CD8-positive, alpha-beta memory T cell (primary cell): ENCODE results near the gene SCEL. TPM values are rescaled to one million over a fixed set of nuclear protein-coding genes. Genes with fewer than 3 reads are reported as not detected.
A peak's percentile ranks its signal among the peaks of the same experiment; 100 is the strongest.
"Not testable (repeated sequence)": the region's sequence is repeated elsewhere in the genome, so short reads cannot be mapped to it uniquely, and the experiment has no call there.

ENCODE experiments used
- CTCF ChIA-PET: fragments of 350-600 bp; sonication (Branson Sonifier 250); formaldehyde crosslinking; loops from one replicate; lab custom pipeline; 2021; ENCODE audit warnings: antibody characterized with exemption; lab: Charles Lee
- POLR2A ChIA-PET: fragments of 350-600 bp; sonication (Branson Sonifier 250); formaldehyde crosslinking; loops from one replicate; lab custom pipeline; 2021; ENCODE audit warnings: antibody characterized with exemption; lab: Charles Lee
- DNase-seq, 5 donors: peaks; one replicate each; pipeline versions ENCODE4 v3.0.0 to v3.0.0-alpha.2; 2020 to 2022; ENCODE audit warnings: mixed read lengths in 1 of 5
- H3K27ac ChIP-seq: one replicate; pipeline ENCODE4 v1.7.0; 2013; ENCODE audit warnings: low read depth, mild to moderate bottlenecking, low read length, moderate library complexity
- H3K27me3 ChIP-seq: 2 replicates; pipeline ENCODE4 v1.7.0; 2013; ENCODE audit warnings: low read length, mild to moderate bottlenecking; ENCODE audit not compliant: insufficient read depth, poor library complexity, severe bottlenecking
- H3K36me3 ChIP-seq: 2 replicates; pipeline ENCODE4 v1.7.0; 2013; ENCODE audit warnings: mild to moderate bottlenecking, low read length, moderate library complexity; ENCODE audit not compliant: insufficient read depth
- H3K4me1 ChIP-seq: 2 replicates; pipeline ENCODE4 v1.7.0; 2013; ENCODE audit warnings: mild to moderate bottlenecking, low read length, moderate library complexity; ENCODE audit not compliant: insufficient read depth
- H3K4me3 ChIP-seq: 2 replicates; pipeline ENCODE4 v1.7.0; 2013; ENCODE audit warnings: mild to moderate bottlenecking, low read length
- H3K9me3 ChIP-seq: 2 replicates; pipeline ENCODE4 v1.7.0; 2013; ENCODE audit warnings: mild to moderate bottlenecking, low read length
- H3K27ac Mint-ChIP-seq, 8 donors: one replicate each; pipeline ENCODE4 v1.8.0; 2020 to 2021; ENCODE audit warnings: mixed read lengths in 8 of 8, mild to moderate bottlenecking in 6 of 8, inconsistent platforms in 3 of 8, moderate library complexity in 3 of 8
- H3K27me3 Mint-ChIP-seq, 2 donors: one replicate each; pipeline ENCODE4 v1.8.0; 2020 to 2021; ENCODE audit warnings: mixed read lengths in 2 of 2, mild to moderate bottlenecking in 1 of 2, moderate library complexity in 1 of 2
- H3K36me3 Mint-ChIP-seq, 3 donors: one replicate each; pipeline ENCODE4 v1.8.0; 2020 to 2021; ENCODE audit warnings: mixed read lengths in 3 of 3, inconsistent platforms in 1 of 3, mild to moderate bottlenecking in 1 of 3
- H3K4me1 Mint-ChIP-seq, 3 donors: one replicate each; pipeline ENCODE4 v1.8.0; 2020 to 2021; ENCODE audit warnings: mixed read lengths in 3 of 3, inconsistent platforms in 1 of 3, mild to moderate bottlenecking in 1 of 3
- H3K4me3 Mint-ChIP-seq, 7 donors: one replicate each; pipeline ENCODE4 v1.8.0; 2020 to 2021; ENCODE audit warnings: mixed read lengths in 7 of 7, mild to moderate bottlenecking in 6 of 7, moderate library complexity in 4 of 7, inconsistent platforms in 2 of 7
- H3K9me3 Mint-ChIP-seq, 5 donors: one replicate each; pipeline ENCODE4 v1.8.0; 2020 to 2022; ENCODE audit warnings: mixed read lengths in 5 of 5, mild to moderate bottlenecking in 3 of 5, moderate library complexity in 2 of 5, inconsistent platforms in 1 of 5
- polyA plus RNA-seq: library from polyadenylated mRNA; unstranded; fragments of 300-500 nt; fragmentation: Illumina TruSeq; gene quantifications from one replicate; pipeline ENCODE4 v1.2.3, GENCODE V29; 2021
- total RNA-seq, 2 experiments: library from RNA; stranded (reverse); gene quantifications; one replicate each; pipeline ENCODE4 v1.2.3, GENCODE V29; 2021

Gene SCEL
- total and polyA plus RNA-seq, 3 experiments from 2014 or later = not detected

GRCh38 chr13:77515785-77516184 lies 19.7 kb upstream of the SCEL start:
- H3K4me3 ChIP-seq = no peak overlapping the region
- peaks cover 0 to 4% of the 10 kb centered on the region in 2 donors for H3K27me3 Mint-ChIP-seq
- no peak for DNase-seq

DNA sequence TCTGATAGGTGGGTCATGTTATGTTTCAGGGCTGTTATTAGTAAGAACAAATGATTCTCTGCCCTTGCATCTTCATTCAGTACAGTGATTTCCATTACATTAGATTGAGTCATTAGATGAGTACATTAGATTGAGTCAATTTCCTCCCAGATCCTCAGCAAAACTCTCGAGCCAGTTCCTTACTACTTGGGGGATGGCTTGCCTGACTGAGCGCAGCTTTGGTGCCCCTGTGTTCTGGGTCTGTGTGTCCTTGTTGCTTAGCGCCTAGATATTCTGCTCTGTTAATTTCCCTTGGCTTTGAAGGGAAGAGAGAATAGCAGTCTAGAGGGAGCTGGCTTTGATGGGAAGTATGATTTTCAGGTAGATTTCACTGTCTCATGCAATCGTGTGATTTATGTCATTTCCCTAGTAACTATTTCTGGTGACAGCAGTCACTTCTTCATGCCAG lies 19.1 kb upstream of the SCEL start:
- Mint-ChIP-seq H3K4me3 (no peak overlapping the region), H3K4me1 (peaks cover 0 to 5% (median 0%) of the 10 kb centered on the region in 3 donors), H3K27me3 (peaks cover 0 to 4% of the 10 kb centered on the region in 2 donors), H3K36me3 (no peaks in the 10 kb centered on the region), H3K9me3 (no peaks in the 10 kb centered on the region), H3K27ac (peak overlapping the region in 1 of 8 donors; percentile 19)
- H3K27me3 ChIP-seq = no peaks in the 10 kb centered on the region
- no peak overlapping the region for H3K4me3 ChIP-seq
- H3K27ac ChIP-seq = no peak overlapping the region
- H3K9me3 ChIP-seq = no peaks in the 10 kb centered on the region
- no peak for DNase-seq
- H3K4me1 ChIP-seq = no peaks in the 10 kb centered on the region
- H3K36me3 ChIP-seq = no peaks in the 10 kb centered on the region
- POLR2A ChIA-PET = no interaction called here
- CTCF ChIA-PET = no interaction called here

More at GRCh38 chr13:77515785-77516184, 19.7 kb upstream of the SCEL start:
- Histone ChIP-seq H3K36me3 (no peaks in the 10 kb centered on the region), H3K27ac (no peak overlapping the region), H3K27me3 (no peaks in the 10 kb centered on the region), H3K4me1 (no peaks in the 10 kb centered on the region), H3K9me3 (no peaks in the 10 kb centered on the region)
- no peak overlapping the region for H3K27ac Mint-ChIP-seq
- ChIA-PET POLR2A (no interaction called here), CTCF (no interaction called here)
- H3K4me1 Mint-ChIP-seq = peaks cover 0 to 5% (median 0%) of the 10 kb centered on the region in 3 donors
- H3K4me3 Mint-ChIP-seq = no peak overlapping the region
- H3K36me3 Mint-ChIP-seq = no peaks in the 10 kb centered on the region
- H3K9me3 Mint-ChIP-seq = no peaks in the 10 kb centered on the region

GRCh38 chr13:77518266-77518665 lies 17.2 kb upstream of the SCEL start:
- H3K4me3 Mint-ChIP-seq = no peak overlapping the region
- H3K27ac Mint-ChIP-seq = no peak overlapping the region
- H3K4me3 ChIP-seq = no peak overlapping the region
- peaks cover 0 to 5% (median 0%) of the 10 kb centered on the region in 3 donors for H3K4me1 Mint-ChIP-seq
- H3K9me3 Mint-ChIP-seq = no peaks in the 10 kb centered on the region
- peaks cover 3% of the 10 kb centered on the region in 2 donors for H3K27me3 Mint-ChIP-seq
- H3K36me3 Mint-ChIP-seq = no peaks in the 10 kb centered on the region
- H3K36me3 ChIP-seq = no peaks in the 10 kb centered on the region
- ChIA-PET CTCF (no interaction called here), POLR2A (no interaction called here)
- H3K27ac ChIP-seq = no peak overlapping the region
- H3K4me1 ChIP-seq = no peaks in the 10 kb centered on the region
- DNase-seq = no peak
- no peaks in the 10 kb centered on the region for H3K27me3 ChIP-seq
- H3K9me3 ChIP-seq = no peaks in the 10 kb centered on the region

GRCh38 chr13:77519396-77519795 lies 16.1 kb upstream of the SCEL start:
- not testable (repeated sequence) for H3K36me3 ChIP-seq, H3K4me1 Mint-ChIP-seq
- peaks cover 3 to 14% of the 10 kb centered on the region in 2 donors for H3K27me3 Mint-ChIP-seq

GRCh38 chr13:77519808-77520207 lies 15.7 kb upstream of the SCEL start:
- no peaks in the 10 kb centered on the region for H3K4me1 Mint-ChIP-seq
- H3K27ac Mint-ChIP-seq = no peak overlapping the region
- no peaks in the 10 kb centered on the region for H3K9me3 ChIP-seq
- peaks cover 3 to 15% of the 10 kb centered on the region in 2 donors for H3K27me3 Mint-ChIP-seq
- no peaks in the 10 kb centered on the region for H3K9me3 Mint-ChIP-seq
- H3K36me3 ChIP-seq = no peaks in the 10 kb centered on the region
- H3K27me3 ChIP-seq = no peaks in the 10 kb centered on the region
- H3K4me1 ChIP-seq = no peaks in the 10 kb centered on the region
- CTCF ChIA-PET = no interaction called here
- no peak overlapping the region for H3K4me3 Mint-ChIP-seq
- no peak overlapping the region for H3K4me3 ChIP-seq
- H3K27ac ChIP-seq = no peak overlapping the region
- no peaks in the 10 kb centered on the region for H3K36me3 Mint-ChIP-seq
- POLR2A ChIA-PET = no interaction called here
- DNase-seq = no peak

More at GRCh38 chr13:77519396-77519795, 16.1 kb upstream of the SCEL start:
- H3K4me1 ChIP-seq, H3K27ac ChIP-seq, H3K27me3 ChIP-seq, H3K27ac Mint-ChIP-seq, POLR2A ChIA-PET, H3K4me3 Mint-ChIP-seq, H3K9me3 Mint-ChIP-seq, DNase-seq, H3K36me3 Mint-ChIP-seq, CTCF ChIA-PET, H3K4me3 ChIP-seq, H3K9me3 ChIP-seq: not testable (repeated sequence)

GRCh38 chr13:77521194-77521593 lies 14.3 kb upstream of the SCEL start:
- Histone ChIP-seq H3K4me1 (no peaks in the 10 kb centered on the region), H3K9me3 (no peaks in the 10 kb centered on the region), H3K4me3 (no peak overlapping the region), H3K27me3 (no peaks in the 10 kb centered on the region), H3K27ac (no peak overlapping the region), H3K36me3 (no peaks in the 10 kb centered on the region)
- H3K9me3 Mint-ChIP-seq = no peaks in the 10 kb centered on the region
- H3K27me3 Mint-ChIP-seq = peaks cover 3 to 25% of the 10 kb centered on the region in 2 donors
- no peaks in the 10 kb centered on the region for H3K36me3 Mint-ChIP-seq
- no peaks in the 10 kb centered on the region for H3K4me1 Mint-ChIP-seq
- ChIA-PET CTCF (no interaction called here), POLR2A (no interaction called here)
- DNase-seq = no peak
- no peak overlapping the region for H3K4me3 Mint-ChIP-seq
- H3K27ac Mint-ChIP-seq = peak overlapping the region in 1 of 8 donors; percentile 66

DNA sequence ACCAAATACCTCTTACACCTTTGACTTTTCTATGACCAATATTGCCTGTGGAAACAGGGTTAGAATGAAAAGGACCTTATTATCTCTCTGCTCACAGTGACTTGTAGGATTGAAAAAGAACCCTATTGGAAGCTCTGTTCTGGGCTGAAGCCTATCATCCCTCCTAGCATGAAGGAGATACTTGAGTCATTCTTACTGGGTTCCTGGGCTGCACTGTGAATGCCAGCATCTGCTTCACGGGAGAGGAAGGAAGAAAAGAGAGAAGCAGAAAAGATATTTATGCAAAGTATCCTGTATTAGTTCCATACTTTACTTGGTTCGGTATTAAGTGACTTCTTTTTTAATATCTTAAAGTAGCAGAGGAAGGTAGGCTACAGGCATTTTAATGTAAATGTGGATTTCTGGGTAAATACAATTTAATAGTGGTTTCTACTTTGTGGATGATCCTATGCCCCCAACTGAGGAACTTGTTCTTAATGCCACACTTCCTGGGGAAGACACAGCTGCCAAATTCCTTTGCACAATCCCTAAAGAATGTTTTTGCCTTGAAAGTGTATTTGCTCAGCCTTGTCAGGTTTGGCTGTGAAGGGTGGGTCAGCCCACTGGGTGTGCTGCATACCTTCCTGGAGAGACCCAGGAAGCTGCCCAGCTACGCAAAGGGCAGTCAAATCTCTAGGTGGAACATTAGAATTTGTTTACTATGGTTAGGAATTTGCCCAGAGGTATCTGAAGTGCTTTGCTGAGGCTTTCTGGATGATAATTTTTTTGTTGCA lies 13.7 kb upstream of the SCEL start:
- Mint-ChIP-seq H3K27ac (no peak overlapping the region), H3K36me3 (no peaks in the 10 kb centered on the region), H3K4me1 (no peaks in the 10 kb centered on the region), H3K27me3 (peaks cover 3 to 26% of the 10 kb centered on the region in 2 donors), H3K4me3 (no peak overlapping the region), H3K9me3 (no peaks in the 10 kb centered on the region)
- Histone ChIP-seq H3K4me1 (no peaks in the 10 kb centered on the region), H3K27me3 (no peaks in the 10 kb centered on the region), H3K9me3 (no peaks in the 10 kb centered on the region), H3K27ac (no peak overlapping the region), H3K4me3 (no peak overlapping the region), H3K36me3 (no peaks in the 10 kb centered on the region)
- POLR2A ChIA-PET = no interaction called here
- no peak for DNase-seq
- CTCF ChIA-PET = no interaction called here

DNA sequence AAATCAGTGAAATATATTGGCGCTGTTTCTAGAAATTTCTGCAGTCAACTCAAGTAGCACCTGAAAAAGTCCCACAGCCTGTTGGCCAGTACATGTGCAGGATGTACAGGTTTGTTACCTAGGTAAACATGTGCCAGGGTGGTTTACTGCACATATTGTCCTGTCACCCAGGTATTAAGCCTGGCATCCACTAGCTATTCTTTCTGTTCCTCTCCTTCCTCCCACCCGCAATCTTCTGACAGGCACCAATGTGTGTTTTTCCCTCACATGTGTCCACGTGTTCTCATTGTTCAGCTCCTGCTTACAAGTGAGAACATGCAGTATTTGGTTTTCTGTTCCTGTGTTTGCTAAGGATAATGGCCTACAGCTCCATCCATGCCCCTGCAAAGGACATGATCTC lies 13.1 kb upstream of the SCEL start:
- Histone ChIP-seq H3K36me3 (no peaks in the 10 kb centered on the region), H3K4me3 (no peak overlapping the region), H3K4me1 (no peaks in the 10 kb centered on the region), H3K27me3 (no peaks in the 10 kb centered on the region), H3K9me3 (no peaks in the 10 kb centered on the region), H3K27ac (no peak overlapping the region)
- no peaks in the 10 kb centered on the region for H3K36me3 Mint-ChIP-seq
- H3K27me3 Mint-ChIP-seq = peaks cover 3 to 32% of the 10 kb centered on the region in 2 donors
- H3K4me3 Mint-ChIP-seq = no peak overlapping the region
- no peaks in the 10 kb centered on the region for H3K4me1 Mint-ChIP-seq
- H3K27ac Mint-ChIP-seq = no peak overlapping the region
- CTCF ChIA-PET = no interaction called here
- POLR2A ChIA-PET = no interaction called here
- no peak for DNase-seq
- no peaks in the 10 kb centered on the region for H3K9me3 Mint-ChIP-seq
